HepG2 (cell line): ENCODE measurements around the gene PRDX6. TPM values are rescaled to one million over a fixed set of nuclear protein-coding genes. Genes with fewer than 3 reads are reported as not detected.
A peak's percentile ranks its signal among the peaks of the same experiment; 100 is the strongest.

ENCODE experiments used
- AGO2 ChIP-seq: fragments of 200-400 bp; formaldehyde crosslinking; optimal IDR thresholded peaks from 2 replicates; pipeline ENCODE3; 2017; ENCODE audit warnings: mild to moderate bottlenecking, low read depth, low read length, moderate library complexity
- BCL6 ChIP-seq: IDR thresholded peaks from 2 replicates; pipeline ENCODE4 v1.6.1; 2016; ENCODE audit warnings: missing genetic modification reagents, missing compliant biosample characterization
- CBX5 ChIP-seq: sonication (generic); formaldehyde crosslinking; IDR thresholded peaks from 2 replicates; pipeline ENCODE4 v1.4.0; 2020; ENCODE audit warnings: missing genetic modification reagents, borderline replicate concordance
- GABPB1 ChIP-seq: IDR thresholded peaks from 2 replicates; pipeline ENCODE4 v1.6.1; 2016; ENCODE audit warnings: mild to moderate bottlenecking, missing genetic modification reagents, moderate library complexity, missing compliant biosample characterization
- LRRFIP1 ChIP-seq: sonication (generic); formaldehyde crosslinking; conservative IDR thresholded peaks from 2 replicates; pipeline ENCODE4 v1.4.0; 2020; ENCODE audit warnings: missing genetic modification reagents
- MAFG ChIP-seq: sonication (generic); formaldehyde crosslinking; IDR thresholded peaks from 2 replicates; pipeline ENCODE4 v1.5.1; 2020; ENCODE audit warnings: mild to moderate bottlenecking, missing genetic modification reagents
- MYNN ChIP-seq: sonication (generic); formaldehyde crosslinking; IDR thresholded peaks from 2 replicates; pipeline ENCODE4 v1.4.0; 2020; ENCODE audit warnings: mild to moderate bottlenecking, low read depth, missing genetic modification reagents
- NFKBIZ ChIP-seq: IDR thresholded peaks from 2 replicates; pipeline ENCODE4 v1.6.1; 2018; ENCODE audit warnings: missing genetic modification reagents, missing compliant biosample characterization
- NKX3-1 ChIP-seq: sonication (generic); formaldehyde crosslinking; IDR thresholded peaks from 2 replicates; pipeline ENCODE4 v1.5.0; 2020; ENCODE audit warnings: missing genetic modification reagents
- NRL ChIP-seq: sonication (generic); formaldehyde crosslinking; IDR thresholded peaks from 2 replicates; pipeline ENCODE4 v1.5.0; 2020; ENCODE audit warnings: missing genetic modification reagents, mild to moderate bottlenecking, moderate library complexity, borderline replicate concordance
- RFX3 ChIP-seq: IDR thresholded peaks from 2 replicates; pipeline ENCODE4 v1.6.1; 2016; ENCODE audit warnings: missing biosample characterization, missing genetic modification reagents
- SETDB1 ChIP-seq: sonication (generic); formaldehyde crosslinking; IDR thresholded peaks from 2 replicates; pipeline ENCODE4 v1.5.1; 2020; ENCODE audit warnings: missing genetic modification reagents, mild to moderate bottlenecking, borderline replicate concordance
- SIN3B ChIP-seq: fragments of 150-350 bp; IDR thresholded peaks from 2 replicates; pipeline ENCODE4 v1.6.1; 2014; ENCODE audit warnings: low read length
- SIX1 ChIP-seq: sonication (generic); formaldehyde crosslinking; IDR thresholded peaks from 2 replicates; pipeline ENCODE4 v1.4.0; 2020; ENCODE audit warnings: missing genetic modification reagents, borderline replicate concordance
- SMYD3 ChIP-seq: sonication (generic); formaldehyde crosslinking; IDR thresholded peaks from 2 replicates; pipeline ENCODE4 v1.8.1; 2023; ENCODE audit warnings: mild to moderate bottlenecking, missing genetic modification reagents
- TSC22D2 ChIP-seq: sonication (generic); formaldehyde crosslinking; IDR thresholded peaks from 2 replicates; pipeline ENCODE4 v1.5.1; 2020; ENCODE audit warnings: missing genetic modification reagents, mild to moderate bottlenecking, borderline replicate concordance
- ZFP36L1 ChIP-seq: sonication (generic); formaldehyde crosslinking; IDR thresholded peaks from 2 replicates; pipeline ENCODE4 v1.8.0; 2022; ENCODE audit warnings: mild to moderate bottlenecking, missing genetic modification reagents, moderate library complexity
- ZNF510 ChIP-seq: sonication (generic); formaldehyde crosslinking; IDR thresholded peaks from 2 replicates; pipeline ENCODE4 v1.4.0; 2020; ENCODE audit warnings: low read depth, mild to moderate bottlenecking, missing genetic modification reagents
- ZNF703 ChIP-seq: sonication (generic); formaldehyde crosslinking; IDR thresholded peaks from 2 replicates; pipeline ENCODE4 v1.5.1; 2020; ENCODE audit warnings: missing genetic modification reagents, mild to moderate bottlenecking, moderate library complexity, borderline replicate concordance
- ZSCAN12 ChIP-seq: sonication (generic); formaldehyde crosslinking; IDR thresholded peaks from 2 replicates; pipeline ENCODE4 v1.9.0; 2021; ENCODE audit warnings: mild to moderate bottlenecking, missing genetic modification reagents
- polyA plus RNA-seq, 8 experiments: library from polyadenylated mRNA; depleted of rRNA in 3 of 8; stranded (reverse) in 7 of 8; unstranded in 1 of 8; fragments of >200 nt; fragmentation: Illumina TruSeq in 4 of 8; extraction: Trizol in 4 of 8; gene quantifications; 2 replicates each; pipeline versions ENCODE4 v1.2.1 to v1.2.3, GENCODE V29; 2011 to 2016; ENCODE audit warnings: low read depth in 4 of 8, missing spikeins in 1 of 8, mixed read lengths in 1 of 8; ENCODE audit not compliant: insufficient read depth in 1 of 8
- total RNA-seq, 5 experiments: library from RNA; depleted of rRNA; stranded (reverse); fragments of >200 nt; fragmentation: Illumina TruSeq; extraction: Trizol; gene quantifications; 2 replicates each; pipeline ENCODE4 v1.2.3, GENCODE V29; 2016; ENCODE audit warnings: low read depth in 1 of 5
- TF ChIP-seq, protein P1 (sequence below): sonication (generic); formaldehyde crosslinking; IDR thresholded peaks from 2 replicates; pipeline ENCODE4 v1.4.0; 2020; ENCODE audit warnings: missing genetic modification reagents
- TF ChIP-seq, protein P2 (sequence below): sonication (generic); formaldehyde crosslinking; IDR thresholded peaks from 2 replicates; pipeline ENCODE4 v1.5.0; 2020; ENCODE audit warnings: mild to moderate bottlenecking, missing genetic modification reagents, borderline replicate concordance

PRDX6 gene
- total and polyA plus RNA-seq, 2 of the 13 experiments (the other 11 are each of a cell fraction or from before 2014, with no cell fraction given), result 224 to 309 TPM

GRCh38 chr1:173476665-173477285 is 360 bp upstream of the PRDX6 start (continued):
- TF ChIP-seq SMYD3 (no peak), LRRFIP1 (CRISPR knock-in tag) (no peak), SIX1 (no peak), ZSCAN12 (CRISPR knock-in tag) (no peak), NKX3-1 (no peak), BCL6 (CRISPR knock-in tag) (0 out of 2 replicates have a peak, but pooled peaks have one; percentile 2), RFX3 (CRISPR knock-in tag) (no peak), ZFP36L1 (CRISPR knock-in tag) (no peak), AGO2 (no peak), MAFG (CRISPR knock-in tag) (no peak), NFKBIZ (CRISPR knock-in tag) (no peak), ZNF703 (CRISPR knock-in tag) (no peak), MYNN (CRISPR knock-in tag) (no peak), GABPB1 (CRISPR knock-in tag) (peak; percentile 42; the same call in 1 of the 2 replicates), SIN3B (peak; percentile 53; the same call in 1 of the 2 replicates), ZNF510 (CRISPR knock-in tag) (no peak), NRL (0 out of 2 replicates have a peak, but pooled peaks have one; percentile 73), TSC22D2 (CRISPR knock-in tag) (no peak), SETDB1 (CRISPR knock-in tag) (no peak), CBX5 (CRISPR knock-in tag) (0 out of 2 replicates have a peak, but pooled peaks have one; percentile 29)
- TF ChIP-seq, protein P1, sequence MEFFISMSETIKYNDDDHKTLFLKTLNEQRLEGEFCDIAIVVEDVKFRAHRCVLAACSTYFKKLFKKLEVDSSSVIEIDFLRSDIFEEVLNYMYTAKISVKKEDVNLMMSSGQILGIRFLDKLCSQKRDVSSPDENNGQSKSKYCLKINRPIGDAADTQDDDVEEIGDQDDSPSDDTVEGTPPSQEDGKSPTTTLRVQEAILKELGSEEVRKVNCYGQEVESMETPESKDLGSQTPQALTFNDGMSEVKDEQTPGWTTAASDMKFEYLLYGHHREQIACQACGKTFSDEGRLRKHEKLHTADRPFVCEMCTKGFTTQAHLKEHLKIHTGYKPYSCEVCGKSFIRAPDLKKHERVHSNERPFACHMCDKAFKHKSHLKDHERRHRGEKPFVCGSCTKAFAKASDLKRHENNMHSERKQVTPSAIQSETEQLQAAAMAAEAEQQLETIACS (CRISPR knock-in tag), result peak; percentile 30; the same call in 1 of the 2 replicates
- TF ChIP-seq, protein P2, sequence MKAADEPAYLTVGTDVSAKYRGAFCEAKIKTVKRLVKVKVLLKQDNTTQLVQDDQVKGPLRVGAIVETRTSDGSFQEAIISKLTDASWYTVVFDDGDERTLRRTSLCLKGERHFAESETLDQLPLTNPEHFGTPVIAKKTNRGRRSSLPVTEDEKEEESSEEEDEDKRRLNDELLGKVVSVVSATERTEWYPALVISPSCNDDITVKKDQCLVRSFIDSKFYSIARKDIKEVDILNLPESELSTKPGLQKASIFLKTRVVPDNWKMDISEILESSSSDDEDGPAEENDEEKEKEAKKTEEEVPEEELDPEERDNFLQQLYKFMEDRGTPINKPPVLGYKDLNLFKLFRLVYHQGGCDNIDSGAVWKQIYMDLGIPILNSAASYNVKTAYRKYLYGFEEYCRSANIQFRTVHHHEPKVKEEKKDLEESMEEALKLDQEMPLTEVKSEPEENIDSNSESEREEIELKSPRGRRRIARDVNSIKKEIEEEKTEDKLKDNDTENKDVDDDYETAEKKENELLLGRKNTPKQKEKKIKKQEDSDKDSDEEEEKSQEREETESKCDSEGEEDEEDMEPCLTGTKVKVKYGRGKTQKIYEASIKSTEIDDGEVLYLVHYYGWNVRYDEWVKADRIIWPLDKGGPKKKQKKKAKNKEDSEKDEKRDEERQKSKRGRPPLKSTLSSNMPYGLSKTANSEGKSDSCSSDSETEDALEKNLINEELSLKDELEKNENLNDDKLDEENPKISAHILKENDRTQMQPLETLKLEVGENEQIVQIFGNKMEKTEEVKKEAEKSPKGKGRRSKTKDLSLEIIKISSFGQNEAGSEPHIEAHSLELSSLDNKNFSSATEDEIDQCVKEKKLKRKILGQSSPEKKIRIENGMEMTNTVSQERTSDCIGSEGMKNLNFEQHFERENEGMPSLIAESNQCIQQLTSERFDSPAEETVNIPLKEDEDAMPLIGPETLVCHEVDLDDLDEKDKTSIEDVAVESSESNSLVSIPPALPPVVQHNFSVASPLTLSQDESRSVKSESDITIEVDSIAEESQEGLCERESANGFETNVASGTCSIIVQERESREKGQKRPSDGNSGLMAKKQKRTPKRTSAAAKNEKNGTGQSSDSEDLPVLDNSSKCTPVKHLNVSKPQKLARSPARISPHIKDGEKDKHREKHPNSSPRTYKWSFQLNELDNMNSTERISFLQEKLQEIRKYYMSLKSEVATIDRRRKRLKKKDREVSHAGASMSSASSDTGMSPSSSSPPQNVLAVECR (CRISPR knock-in tag), result peak; percentile 72
